GM12892 (cell line): ENCODE measurements around the gene RNF4.

Source experiments
- POLR2A ChIP-seq: IDR thresholded peaks from 2 replicates; pipeline ENCODE4 v1.6.1; 2011; ENCODE audit warnings: low read depth, low read length, control low read depth
- POLR2AphosphoS5 ChIP-seq: IDR thresholded peaks from 2 replicates; pipeline ENCODE4 v1.6.1; 2011; ENCODE audit warnings: low read depth, low read length, control low read depth

- TF ChIP-seq POLR2AphosphoS5 (peak; percentile 30; the same call in 1 of the 2 replicates), POLR2A (peak; percentile 57; the same call in 1 of the 2 replicates)
Measured at GRCh38 chr4:2536193-2537010, 67.5 kb downstream of the RNF4 start, which contains the start of gene FAM193A.
